ENCODE data around the gene ZNF598.
A peak's percentile ranks its signal among the peaks of the same experiment; 100 is the strongest.

GRCh38 chr16:2039274-2040031 is 29.8 kb upstream of the ZNF598 start:
- TF ChIP-seq CTCF (IDR thresholded peaks at IDR 0.05): no peak
- peak in 1 of 4 donors; percentile 11 for TF ChIP-seq POLR2A (IDR thresholded peaks at IDR 0.05)
